Choroid plexus epithelial cell (primary cell): ENCODE results near the gene NUP43.

ENCODE experiments used
- DNase-seq: peaks from one replicate; pipeline ENCODE4 v3.0.0-alpha.2; 2010; ENCODE audit warnings: low read depth
- H3K4me3 ChIP-seq: 2 replicates; pipeline ENCODE4 v1.5.1; 2011; ENCODE audit warnings: low read depth, mild to moderate bottlenecking, control low read depth, low read length, moderate library complexity
- CTCF ChIP-seq: conservative IDR thresholded peaks from 2 replicates; pipeline ENCODE4 v1.5.1; 2011; ENCODE audit warnings: low read depth, mild to moderate bottlenecking, control low read depth, inconsistent platforms, low read length, moderate library complexity

The NUP43 gene

GRCh38 chr6:149727793-149728498, 18.4 kb downstream of the NUP43 start:
- no peak for TF ChIP-seq CTCF
- no peak for DNase-seq
- no peak overlapping the region for H3K4me3 ChIP-seq

- TF ChIP-seq CTCF = no peak
- no peak overlapping the region for H3K4me3 ChIP-seq
- no peak for DNase-seq
These were observed 20.5 kb downstream of the NUP43 start for GRCh38 chr6:149725785-149726184.

- DNase-seq = peak; percentile 91
- no peak overlapping the region for H3K4me3 ChIP-seq
- TF ChIP-seq CTCF = peak; percentile 96
These were observed 22.4 kb downstream of the NUP43 start for GRCh38 chr6:149723771-149724417.

- TF ChIP-seq CTCF = no peak
- DNase-seq = no peak
- H3K4me3 ChIP-seq = no peak overlapping the region
These were observed 23.1 kb downstream of the NUP43 start for GRCh38 chr6:149723262-149723661.

- DNase-seq = no peak
- TF ChIP-seq CTCF = no peak
- H3K4me3 ChIP-seq = no peak overlapping the region
These were observed 26.8 kb downstream of the NUP43 start for GRCh38 chr6:149719531-149719930.

GRCh38 chr6:149717588-149718458, 28.5 kb downstream of the NUP43 start, which contains the start of gene LATS1:
Gene LATS1, minus strand, starts transcription at chr6:149718101. Its CDS starts 15,975 bp downstream, at chr6:149702126.
- DNase-seq = peak; percentile 74
- no peak for TF ChIP-seq CTCF
- H3K4me3 ChIP-seq = peak within 1 kb of the TSS; percentile 97
